Neuronal stem cell (in vitro differentiated cells): ENCODE data around the gene CEP128.
A peak's percentile ranks its signal among the peaks of the same experiment; 100 is the strongest.

ENCODE experiments used
- DNase-seq: peaks from one replicate; pipeline ENCODE4 v3.0.0-alpha.2; 2013; ENCODE audit warnings: low spot score
- H2AFZ ChIP-seq: one replicate; pipeline ENCODE4 v1.6.1; 2013; ENCODE audit warnings: mild to moderate bottlenecking, low read length, inconsistent platforms
- H2AK5ac ChIP-seq: 2 replicates; pipeline ENCODE4 v1.6.1; 2013; ENCODE audit warnings: low read depth, mild to moderate bottlenecking, inconsistent platforms, low read length, moderate library complexity, mixed read lengths
- H2BK120ac ChIP-seq: 2 replicates; pipeline ENCODE4 v1.6.1; 2013; ENCODE audit warnings: low read depth, mild to moderate bottlenecking, inconsistent platforms, low read length, moderate library complexity, mixed read lengths
- H2BK12ac ChIP-seq: one replicate; pipeline ENCODE4 v1.6.1; 2013; ENCODE audit warnings: low read length, inconsistent platforms
- H2BK15ac ChIP-seq: 2 replicates; pipeline ENCODE4 v1.6.1; 2013; ENCODE audit warnings: mild to moderate bottlenecking, low read length, inconsistent platforms, mixed read lengths
- H2BK5ac ChIP-seq: one replicate; pipeline ENCODE4 v1.6.1; 2013; ENCODE audit warnings: inconsistent platforms, mild to moderate bottlenecking, low read length, moderate library complexity
- H3K14ac ChIP-seq: one replicate; pipeline ENCODE4 v1.6.1; 2013; ENCODE audit warnings: low read length, inconsistent platforms
- H3K18ac ChIP-seq: 2 replicates; pipeline ENCODE4 v1.6.1; 2013; ENCODE audit warnings: low read length, inconsistent platforms
- H3K23ac ChIP-seq: 2 replicates; pipeline ENCODE4 v1.6.1; 2013; ENCODE audit warnings: low read depth, mild to moderate bottlenecking, mixed read lengths, low read length, inconsistent platforms; ENCODE audit not compliant: poor library complexity
- H3K27ac ChIP-seq: replicated peaks from 3 replicates; pipeline ENCODE4 v1.5.1; 2013; ENCODE audit warnings: low read length, inconsistent platforms
- H3K27me3 ChIP-seq, 3 experiments: 2 replicates each; pipeline ENCODE4 v1.6.1; 2013; ENCODE audit warnings: low read length in 3 of 3, mild to moderate bottlenecking in 2 of 3, inconsistent platforms in 1 of 3, low read depth in 1 of 3, mixed read lengths in 1 of 3, moderate library complexity in 1 of 3; ENCODE audit not compliant: control insufficient read depth in 3 of 3, insufficient read depth in 3 of 3
- H3K36me3 ChIP-seq, 2 donors: replicated peaks in 1 of 2; 2 replicates each; pipeline ENCODE4 v1.6.1; 2013; ENCODE audit warnings: low read length in 2 of 2; ENCODE audit not compliant: control insufficient read depth in 2 of 2, insufficient read depth in 2 of 2
- H3K4ac ChIP-seq: 2 replicates; pipeline ENCODE4 v1.6.1; 2013; ENCODE audit warnings: inconsistent platforms, mild to moderate bottlenecking, low read length, moderate library complexity
- H3K4me1 ChIP-seq, 2 donors: 1 replicate in 1 of 2; 2 replicates in 1 of 2; pipeline ENCODE4 v1.6.1; 2013; ENCODE audit warnings: low read length in 2 of 2, low read depth in 1 of 2; ENCODE audit not compliant: control insufficient read depth in 2 of 2, insufficient read depth in 1 of 2
- H3K4me2 ChIP-seq: one replicate; pipeline ENCODE4 v1.6.1; 2013; ENCODE audit warnings: mild to moderate bottlenecking, low read length, inconsistent platforms; ENCODE audit not compliant: insufficient read depth, poor library complexity, severe bottlenecking
- H3K4me3 ChIP-seq, 2 donors: 2 replicates each; pipeline ENCODE4 v1.5.1; 2013; ENCODE audit warnings: low read length in 2 of 2, mild to moderate bottlenecking in 2 of 2, inconsistent platforms in 1 of 2, moderate library complexity in 1 of 2
- H3K79me1 ChIP-seq: one replicate; pipeline ENCODE4 v1.6.1; 2013; ENCODE audit warnings: low read depth, mild to moderate bottlenecking, inconsistent platforms, low read length, moderate library complexity
- H3K9ac ChIP-seq: one replicate; pipeline ENCODE4 v1.6.1; 2013; ENCODE audit warnings: mild to moderate bottlenecking, low read depth, low read length, inconsistent platforms; ENCODE audit not compliant: poor library complexity
- H3K9me3 ChIP-seq, 2 donors: replicated peaks in 1 of 2; 2 replicates each; pipeline versions ENCODE3 to v1.6.1; 2013; ENCODE audit warnings: low read length in 2 of 2, mild to moderate bottlenecking in 2 of 2, inconsistent platforms in 1 of 2, low read depth in 1 of 2, mixed read lengths in 1 of 2, moderate library complexity in 1 of 2; ENCODE audit not compliant: control insufficient read depth in 2 of 2, insufficient read depth in 1 of 2
- H4K8ac ChIP-seq: one replicate; pipeline ENCODE4 v1.6.1; 2013; ENCODE audit warnings: low read depth, mild to moderate bottlenecking, inconsistent platforms, low read length, moderate library complexity
- H4K91ac ChIP-seq: one replicate; pipeline ENCODE4 v1.6.1; 2013; ENCODE audit warnings: low read length, low read depth, mild to moderate bottlenecking, inconsistent platforms; ENCODE audit not compliant: poor library complexity
- WGBS, 2 donors: extraction: QIAGEN DNeasy Blood & Tissue Kit; methylation state at CpG; one replicate each; pipeline ENCODE4 v1.1.7; 2013; ENCODE audit warnings: missing lambda C conversion rate in 2 of 2, mixed read lengths in 1 of 2; ENCODE audit not compliant: insufficient read length in 2 of 2, insufficient replicate concordance in 1 of 2; ENCODE audit errors: extremely low coverage in 2 of 2; 5-methylcytosine and 5-hydroxymethylcytosine counted together

Gene CEP128

GRCh38 chr14:80491131-80491530, 450.4 kb downstream of the CEP128 start:
- H3K4me1 ChIP-seq: peaks cover 0 to 5% of the 10 kb centered on the region in 2 donors
- no peaks in the 10 kb centered on the region for H3K9me3 ChIP-seq
- no peak overlapping the region for H4K8ac ChIP-seq
- H3K9ac ChIP-seq: no peak overlapping the region
- no peak overlapping the region for H3K18ac ChIP-seq
- H3K27ac ChIP-seq: no peak overlapping the region
- H4K91ac ChIP-seq: no peak overlapping the region
- DNase-seq: no peak
- H3K36me3 ChIP-seq: no peaks in the 10 kb centered on the region
- no peak overlapping the region for H2BK120ac ChIP-seq
- H2BK15ac ChIP-seq: no peak overlapping the region
- H2BK12ac ChIP-seq: no peak overlapping the region
- no peak overlapping the region for H2BK5ac ChIP-seq
- no peak overlapping the region for H3K4me3 ChIP-seq
- no peak overlapping the region for H3K4me2 ChIP-seq
- H3K14ac ChIP-seq: no peak overlapping the region
- H3K79me1 ChIP-seq: no peaks in the 10 kb centered on the region
- no CpG with 5 or more reads among the region's 4 CpGs for WGBS, 2 donors
- no peaks in the 10 kb centered on the region for H3K27me3 ChIP-seq
- no peak overlapping the region for H3K4ac ChIP-seq
- H2AK5ac ChIP-seq: no peak overlapping the region
- peak overlapping the region; percentile 9 for H2AFZ ChIP-seq
- H3K23ac ChIP-seq: no peak overlapping the region

GRCh38 chr14:80489513-80489912, 452.0 kb downstream of the CEP128 start:
- H2BK5ac ChIP-seq: no peak overlapping the region
- H3K4me1 ChIP-seq: peaks cover 0 to 5% of the 10 kb centered on the region in 2 donors
- H3K36me3 ChIP-seq: no peaks in the 10 kb centered on the region
- H2AFZ ChIP-seq: no peak overlapping the region
- H3K14ac ChIP-seq: no peak overlapping the region
- H4K8ac ChIP-seq: no peak overlapping the region
- no peak for DNase-seq
- H3K18ac ChIP-seq: no peak overlapping the region
- H4K91ac ChIP-seq: no peak overlapping the region
- no peak overlapping the region for H3K9ac ChIP-seq
- no peaks in the 10 kb centered on the region for H3K9me3 ChIP-seq
- WGBS, 2 donors: no CpG with 5 or more reads among the region's 3 CpGs
- no peaks in the 10 kb centered on the region for H3K79me1 ChIP-seq
- H2BK15ac ChIP-seq: no peak overlapping the region
- no peaks in the 10 kb centered on the region for H3K27me3 ChIP-seq
- H3K27ac ChIP-seq: no peak overlapping the region
- H2BK120ac ChIP-seq: no peak overlapping the region
- no peak overlapping the region for H2AK5ac ChIP-seq
- H3K4ac ChIP-seq: no peak overlapping the region
- no peak overlapping the region for H3K4me2 ChIP-seq
- H3K23ac ChIP-seq: no peak overlapping the region
- no peak overlapping the region for H3K4me3 ChIP-seq
- no peak overlapping the region for H2BK12ac ChIP-seq

GRCh38 chr14:80485764-80486163, 455.8 kb downstream of the CEP128 start:
- H2BK5ac ChIP-seq: no peak overlapping the region
- no peaks in the 10 kb centered on the region for H3K4me1 ChIP-seq
- no peak overlapping the region for H3K14ac ChIP-seq
- no peak overlapping the region for H3K23ac ChIP-seq
- H2BK120ac ChIP-seq: no peak overlapping the region
- no peaks in the 10 kb centered on the region for H3K79me1 ChIP-seq
- no peak overlapping the region for H3K4me3 ChIP-seq
- no peak overlapping the region for H3K27ac ChIP-seq
- no peak overlapping the region for H3K4me2 ChIP-seq
- H3K27me3 ChIP-seq: no peaks in the 10 kb centered on the region
- H3K36me3 ChIP-seq: no peaks in the 10 kb centered on the region
- H2AK5ac ChIP-seq: no peak overlapping the region
- H2BK12ac ChIP-seq: no peak overlapping the region
- H2AFZ ChIP-seq: no peak overlapping the region
- H4K8ac ChIP-seq: no peak overlapping the region
- H3K9ac ChIP-seq: no peak overlapping the region
- WGBS, 2 donors: no CpG with 5 or more reads among the region's 2 CpGs
- H4K91ac ChIP-seq: no peak overlapping the region
- H2BK15ac ChIP-seq: no peak overlapping the region
- no peaks in the 10 kb centered on the region for H3K9me3 ChIP-seq
- DNase-seq: no peak
- no peak overlapping the region for H3K18ac ChIP-seq
- no peak overlapping the region for H3K4ac ChIP-seq

GRCh38 chr14:80483331-80483730, 458.2 kb downstream of the CEP128 start:
- Histone ChIP-seq H3K36me3 (no peaks in the 10 kb centered on the region), H3K4me3 (no peak overlapping the region), H3K9ac (no peak overlapping the region), H2AK5ac (no peak overlapping the region), H2BK5ac (no peak overlapping the region), H2AFZ (no peak overlapping the region), H2BK12ac (no peak overlapping the region), H2BK15ac (no peak overlapping the region), H3K4ac (no peak overlapping the region), H3K14ac (no peak overlapping the region), H3K4me2 (no peak overlapping the region), H3K79me1 (no peaks in the 10 kb centered on the region), H3K18ac (no peak overlapping the region), H4K8ac (no peak overlapping the region), H3K27ac (no peak overlapping the region), H3K9me3 (no peaks in the 10 kb centered on the region), H3K23ac (no peak overlapping the region), H3K27me3 (no peaks in the 10 kb centered on the region), H4K91ac (no peak overlapping the region), H2BK120ac (no peak overlapping the region), H3K4me1 (no peaks in the 10 kb centered on the region)
- no peak for DNase-seq
- WGBS, 2 donors: no CpG with 5 or more reads among the region's 2 CpGs
